ENCODE measurements around the gene PLK5.

Gene PLK5

GRCh38 chr19:1567848-1568227, 44.0 kb downstream of the PLK5 start:
- TF ChIP-seq CTCF (IDR thresholded peaks at IDR 0.05; ENCODE audit: low read depth, low read length): no peak
- no peak overlapping the region; the same call in none of the 2 replicates for H3K4me3 ChIP-seq (ENCODE audit: low read depth, low read length)

- TF ChIP-seq CTCF (IDR thresholded peaks at IDR 0.05; ENCODE audit: low read depth, low read length): no peak
- peak within 1 kb of the TSS; percentile 63 for H3K4me3 ChIP-seq (ENCODE audit: low read depth, low read length)
These were observed 44.6 kb downstream of the PLK5 start, which contains the start of gene MEX3D for GRCh38 chr19:1568320-1569019. MEX3D (minus strand) TSS chr19:1568325; CDS start chr19:1568058, 267 bp downstream.

- TF ChIP-seq CTCF (IDR thresholded peaks at IDR 0.05; ENCODE audit: low read depth, low read length): no peak
- no peak overlapping the region for H3K4me3 ChIP-seq (ENCODE audit: low read depth, low read length)
These were observed 46.1 kb downstream of the PLK5 start for GRCh38 chr19:1569997-1570396.

GRCh38 chr19:1570836-1571235, 47.0 kb downstream of the PLK5 start:
- no peak overlapping the region for H3K4me3 ChIP-seq (ENCODE audit: low read depth, low read length)
- no peak for TF ChIP-seq CTCF (IDR thresholded peaks at IDR 0.05; ENCODE audit: low read depth, low read length)

- H3K4me3 ChIP-seq (ENCODE audit: low read depth, low read length): no peak overlapping the region
- no peak for TF ChIP-seq CTCF (IDR thresholded peaks at IDR 0.05; ENCODE audit: low read depth, low read length)
These were observed 47.5 kb downstream of the PLK5 start for GRCh38 chr19:1571358-1571757.

- no peak overlapping the region for H3K4me3 ChIP-seq (ENCODE audit: low read depth, low read length)
- TF ChIP-seq CTCF (IDR thresholded peaks at IDR 0.05; ENCODE audit: low read depth, low read length): no peak
These were observed 48.9 kb downstream of the PLK5 start for GRCh38 chr19:1572795-1573194.

- no peak overlapping the region for H3K4me3 ChIP-seq (ENCODE audit: low read depth, low read length)
- no peak for TF ChIP-seq CTCF (IDR thresholded peaks at IDR 0.05; ENCODE audit: low read depth, low read length)
These were observed 50.7 kb downstream of the PLK5 start for GRCh38 chr19:1574354-1575136.
